ENCODE measurements around the gene KPNA6. TPM values are rescaled to one million over a fixed set of nuclear protein-coding genes. Genes with fewer than 3 reads are reported as not detected.

The KPNA6 gene
- total and polyA plus RNA-seq, 2 of the 13 experiments (the other 11 are each of a cell fraction or from before 2014, with no cell fraction given): 22.0 to 47.5 TPM

DNA sequence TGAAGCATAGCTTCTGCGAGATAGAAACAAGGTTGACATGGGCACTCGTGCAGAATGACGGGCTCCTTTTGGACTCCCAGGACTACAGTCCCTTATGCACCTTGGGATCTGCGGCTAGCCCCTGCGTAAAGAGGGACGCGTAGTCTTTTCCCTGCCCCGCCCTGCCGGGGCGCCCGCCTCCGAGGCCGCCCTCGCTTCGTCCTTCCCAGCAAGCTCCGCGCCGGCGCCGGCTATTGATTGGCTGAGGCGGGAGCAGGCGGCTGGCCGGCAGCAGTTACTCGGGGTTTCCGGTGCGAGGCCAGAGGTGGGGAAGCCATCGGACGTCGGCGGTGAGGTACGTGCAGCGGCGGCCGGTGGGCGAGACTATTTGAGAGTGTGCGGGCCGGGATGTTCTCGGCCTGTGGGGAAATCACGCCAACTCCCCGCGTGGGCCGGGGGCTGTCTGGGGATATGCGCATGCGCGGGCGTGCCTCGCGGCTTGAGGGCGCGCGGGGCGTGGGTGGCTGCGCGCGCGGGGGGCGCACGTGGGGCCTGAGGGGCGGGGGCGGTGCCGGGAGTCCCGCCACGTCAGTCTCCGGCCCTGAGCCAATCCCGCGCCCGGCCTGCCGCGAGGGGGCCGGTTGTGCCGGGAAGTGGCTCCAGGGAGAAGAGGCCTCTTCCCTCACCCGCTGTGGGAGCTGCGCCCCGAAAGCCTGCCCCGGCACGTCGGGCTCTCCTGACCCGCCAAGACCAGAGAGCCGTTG lies 71.8 kb downstream of the KPNA6 start, which contains the start of gene TXLNA (continued):
- no peak for TF ChIP-seq USF2 (IDR thresholded peaks at IDR 0.05; ENCODE audit: low read depth, low read length)
- TF ChIP-seq USF2 (CRISPR knock-in tag; IDR thresholded peaks at IDR 0.05; ENCODE audit: borderline replicate concordance): no peak; the same call in 1 of the 2 replicates
- TF ChIP-seq MAZ (IDR thresholded peaks at IDR 0.05; ENCODE audit: borderline replicate concordance, low read depth, low read length): peak; percentile 60; the same call in 1 of the 2 replicates
- peak; percentile 90 for TF ChIP-seq MAZ (CRISPR knock-in tag; IDR thresholded peaks at IDR 0.05; ENCODE audit: low read depth)
- TF ChIP-seq DNMT1 (CRISPR knock-in tag; IDR thresholded peaks at IDR 0.05): 0 out of 2 replicates have a peak, but pooled peaks have one; percentile 24
- no peak for TF ChIP-seq ZNF530 (CRISPR knock-in tag; IDR thresholded peaks at IDR 0.05; ENCODE audit: low read depth)
- no peak for TF ChIP-seq ZEB1 (IDR thresholded peaks at IDR 0.05; ENCODE audit: insufficient replicate concordance, low read depth)
- TF ChIP-seq ZBTB1 (CRISPR knock-in tag; IDR thresholded peaks at IDR 0.05; ENCODE audit: borderline replicate concordance): 0 out of 2 replicates have a peak, but pooled peaks have one; percentile 10
- TF ChIP-seq ZBTB21 (CRISPR knock-in tag; IDR thresholded peaks at IDR 0.05): no peak
- peak; percentile 71; the same call in 1 of the 2 replicates for TF ChIP-seq ZNF468 (CRISPR knock-in tag; IDR thresholded peaks at IDR 0.05)
- peak; percentile 23; the same call in 1 of the 2 replicates for TF ChIP-seq HOXD1 (CRISPR knock-in tag; IDR thresholded peaks at IDR 0.05)
- TF ChIP-seq RCOR2 (CRISPR knock-in tag; IDR thresholded peaks at IDR 0.05): no peak
- no peak for TF ChIP-seq ZNF879 (CRISPR knock-in tag; IDR thresholded peaks at IDR 0.05)
- TF ChIP-seq ZNF768 (CRISPR knock-in tag; IDR thresholded peaks at IDR 0.05): peak; percentile 18; the same call in 1 of the 2 replicates
- no peak; the same call in 1 of the 2 replicates for TF ChIP-seq MTF1 (CRISPR knock-in tag; IDR thresholded peaks at IDR 0.05)
- TF ChIP-seq STAG1 (CRISPR knock-in tag; IDR thresholded peaks at IDR 0.05): no peak
- TF ChIP-seq ZNF225 (CRISPR knock-in tag; IDR thresholded peaks at IDR 0.05): no peak; the same call in 1 of the 2 replicates
- 0 out of 2 replicates have a peak, but pooled peaks have one; percentile 50 for TF ChIP-seq ZNF235 (CRISPR knock-in tag; IDR thresholded peaks at IDR 0.05; ENCODE audit: borderline replicate concordance)
- no peak for TF ChIP-seq GRHL1 (CRISPR knock-in tag; conservative IDR thresholded peaks at IDR 0.05)
- TF ChIP-seq KMT2A (CRISPR knock-in tag; IDR thresholded peaks at IDR 0.05): peak; percentile 53; the same call in 1 of the 2 replicates
- TF ChIP-seq BRCA1 (CRISPR knock-in tag; IDR thresholded peaks at IDR 0.05): no peak
- TF ChIP-seq CBX1 (IDR thresholded peaks at IDR 0.05; ENCODE audit: low read depth): no peak
- peak; percentile 90 for TF ChIP-seq SPEN (CRISPR knock-in tag; IDR thresholded peaks at IDR 0.05; ENCODE audit: low read depth)
- peak; percentile 95 for TF ChIP-seq HIVEP1 (CRISPR knock-in tag; IDR thresholded peaks at IDR 0.05)
- TF ChIP-seq GATA4 (IDR thresholded peaks at IDR 0.05; ENCODE audit: borderline replicate concordance, low read depth): peak; percentile 16
- 0 out of 2 replicates have a peak, but pooled peaks have one; percentile 11 for TF ChIP-seq ZMAT5 (CRISPR knock-in tag; IDR thresholded peaks at IDR 0.05; ENCODE audit: borderline replicate concordance, low read depth)
- TF ChIP-seq TBL1XR1 (IDR thresholded peaks at IDR 0.05; ENCODE audit: borderline replicate concordance, low read length, partially characterized antibody): no peak
